NCI-H345 treated with DMSO at 0.1 percent for 48 hours (cell line): ENCODE data around the gene CYS1.
A peak's percentile ranks its signal among the peaks of the same experiment; 100 is the strongest.
"Not testable (repeated sequence)": the region's sequence is repeated elsewhere in the genome, so short reads cannot be mapped to it uniquely, and the experiment has no call there.

Experiments used
- DNase-seq: peaks from one replicate; lab custom pipeline; 2025; ENCODE audit not compliant: unreplicated experiment; lab: John Stamatoyannopoulos, UW

The CYS1 gene

DNA sequence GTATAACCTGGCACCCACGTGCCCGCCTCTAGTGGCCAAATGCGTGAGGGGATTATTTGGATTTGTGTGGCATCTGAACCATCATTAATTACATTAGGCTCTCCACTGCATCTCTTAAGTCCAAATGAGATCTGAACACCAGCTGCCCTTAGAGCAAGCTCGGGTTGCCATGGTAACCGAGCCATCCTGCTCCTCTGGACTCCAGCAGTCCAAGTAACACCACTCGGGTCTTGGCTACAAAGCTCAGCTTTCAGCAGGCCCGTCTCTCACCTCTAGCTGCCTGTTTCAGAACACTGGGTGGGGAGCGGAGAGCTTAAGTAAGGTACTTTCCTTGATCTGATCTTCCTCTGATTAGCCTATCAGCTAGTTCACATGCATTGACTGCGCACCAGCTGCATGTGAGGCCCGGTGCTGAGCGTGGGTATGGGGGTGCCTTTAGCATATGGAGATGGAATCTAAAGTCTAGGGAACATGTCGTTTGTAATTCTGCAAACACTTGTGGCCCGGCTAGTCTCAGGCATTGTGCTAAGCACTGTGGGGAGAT is 14.1 kb upstream of the CYS1 start:
- no peak for DNase-seq

DNA sequence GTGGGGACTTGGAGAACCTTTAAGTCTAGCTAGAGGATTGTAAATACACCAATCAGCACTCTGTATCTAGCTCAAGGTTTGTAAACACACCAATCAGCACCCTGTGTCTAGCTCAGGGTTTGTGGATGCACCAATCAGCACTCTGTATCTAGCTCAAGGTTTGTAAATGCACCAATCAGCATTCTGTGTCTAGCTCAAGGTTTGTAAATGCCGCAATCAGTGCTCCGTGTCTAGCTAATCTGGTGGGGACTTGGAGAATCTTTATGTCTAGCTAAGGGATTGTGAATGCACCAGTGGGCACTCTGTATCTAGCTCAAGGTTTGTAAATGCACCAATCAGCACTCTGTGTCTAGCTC is 11.7 kb upstream of the CYS1 start:
- not testable (repeated sequence) for DNase-seq

DNA sequence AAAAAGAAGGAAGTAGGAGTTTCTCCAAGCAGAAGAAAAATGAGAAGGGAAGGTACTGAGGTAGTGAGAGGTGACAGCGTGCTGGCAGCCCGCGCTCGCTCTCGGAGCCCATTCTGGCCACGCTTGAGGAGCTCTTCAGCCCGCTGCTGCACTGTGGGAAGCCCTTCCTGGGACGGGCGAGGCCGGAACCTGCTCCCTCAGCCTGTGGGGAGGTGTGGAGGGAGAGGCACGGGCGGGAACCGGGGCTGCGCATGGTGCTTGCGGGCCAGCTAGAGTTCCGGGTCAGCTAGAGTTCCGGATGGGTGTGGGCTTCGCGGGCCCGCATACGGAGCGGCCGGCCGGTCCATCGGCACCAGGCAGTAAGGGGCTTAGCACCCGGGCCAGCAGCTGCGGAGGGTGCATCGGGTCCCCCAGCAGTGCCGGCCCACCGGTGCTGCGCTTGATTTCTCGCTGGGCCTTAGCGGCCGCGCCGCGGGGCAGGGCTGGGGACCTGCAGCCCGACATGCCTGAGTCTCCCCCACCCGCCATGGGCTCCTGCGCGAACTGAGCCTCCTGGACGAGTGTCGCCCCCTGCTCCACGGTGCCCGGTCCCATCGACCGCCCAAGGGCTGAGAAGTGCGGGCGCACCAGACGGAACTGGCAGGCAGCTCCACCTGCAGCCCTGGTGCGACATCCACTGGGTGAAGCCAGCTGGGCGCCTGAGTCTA is 11.1 kb upstream of the CYS1 start:
- no peak for DNase-seq

DNA sequence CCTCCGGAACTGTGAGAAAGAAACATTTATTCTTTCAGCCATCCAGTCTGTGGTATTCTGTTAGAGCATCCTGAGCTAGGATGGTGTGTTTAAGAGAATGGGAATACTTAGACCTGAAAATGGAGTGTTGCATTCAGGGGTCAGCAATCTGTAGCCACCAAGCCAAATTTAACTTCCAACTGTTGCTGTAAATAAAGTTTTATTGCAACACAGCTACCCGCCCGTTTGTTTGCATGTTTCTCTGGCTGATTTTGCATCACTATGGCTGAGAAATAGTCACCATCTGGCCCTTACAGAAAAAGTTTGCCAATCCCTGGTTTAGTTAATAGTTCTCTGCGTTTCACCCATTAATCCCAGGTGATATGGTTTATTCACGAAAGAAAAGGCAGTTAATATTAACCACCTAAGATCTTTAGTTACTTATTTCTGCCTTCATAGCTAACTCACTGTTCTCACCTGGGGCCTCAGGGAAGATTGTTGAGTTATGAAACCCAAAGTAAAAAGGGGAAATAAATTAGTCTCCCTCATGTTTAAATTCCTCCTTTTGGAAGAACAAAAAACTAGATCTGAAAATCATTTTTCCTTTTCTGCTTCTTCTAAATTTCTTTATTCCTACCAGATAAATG is 9.5 kb upstream of the CYS1 start:
- no peak for DNase-seq

DNA sequence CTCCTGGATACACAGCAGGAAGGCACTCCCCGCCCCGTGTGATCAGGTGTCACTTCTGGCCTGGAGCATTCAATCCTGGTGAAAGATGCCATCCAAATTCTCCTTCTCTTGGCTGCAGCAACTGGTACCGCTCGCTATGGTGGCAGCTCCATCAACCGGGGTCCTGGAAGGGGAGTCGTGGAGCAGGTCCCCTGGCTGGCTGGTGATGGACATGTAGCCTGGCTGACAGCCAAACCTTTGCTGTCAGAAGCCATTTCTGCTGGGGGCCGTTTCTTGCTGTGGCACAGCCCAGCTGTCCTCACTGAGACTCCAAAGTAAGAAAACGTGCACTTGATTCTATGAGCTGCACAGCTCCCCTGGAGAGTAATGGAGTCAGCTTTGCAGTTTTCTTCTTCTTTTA is 7.1 kb upstream of the CYS1 start:
- DNase-seq: peak; percentile 73

DNA sequence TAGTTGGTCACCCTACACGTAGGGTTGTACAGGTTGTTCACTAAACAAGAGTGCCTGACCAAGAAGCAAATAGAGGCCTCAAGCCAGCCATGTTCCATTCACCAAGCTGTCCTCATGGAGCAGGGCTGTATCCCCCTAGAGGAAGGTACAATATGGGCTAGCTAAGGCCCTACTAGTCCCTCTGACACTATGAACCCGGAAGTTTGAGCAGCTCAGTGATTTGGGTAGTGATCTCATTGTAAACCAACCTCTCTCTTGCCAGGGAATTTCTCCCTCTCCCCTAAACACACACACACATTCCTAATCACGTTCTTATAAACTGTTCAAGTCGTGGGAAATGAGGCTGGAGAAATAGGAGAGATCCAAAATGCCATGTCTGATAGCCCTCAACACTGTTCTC is 6.7 kb upstream of the CYS1 start:
- no peak for DNase-seq

DNA sequence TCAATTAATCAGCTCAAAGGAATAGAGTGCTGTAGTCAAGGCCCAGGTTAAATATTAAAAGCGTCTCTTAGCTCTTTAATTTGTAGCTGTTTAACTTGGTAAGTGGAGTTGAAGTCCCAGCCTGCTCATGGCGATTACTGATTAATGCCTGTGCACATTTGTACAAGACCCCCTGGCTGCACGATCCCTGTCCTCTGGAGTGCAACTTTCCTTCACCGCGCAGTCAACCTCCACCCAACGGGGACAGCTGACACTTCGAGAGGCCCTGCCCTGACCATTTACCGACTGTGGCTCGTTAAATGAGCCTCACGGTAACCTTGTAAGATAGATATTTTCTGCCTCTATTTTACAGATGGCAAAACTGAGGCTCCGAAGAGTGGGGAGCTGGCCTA is 5.5 kb upstream of the CYS1 start:
- no peak for DNase-seq

DNA sequence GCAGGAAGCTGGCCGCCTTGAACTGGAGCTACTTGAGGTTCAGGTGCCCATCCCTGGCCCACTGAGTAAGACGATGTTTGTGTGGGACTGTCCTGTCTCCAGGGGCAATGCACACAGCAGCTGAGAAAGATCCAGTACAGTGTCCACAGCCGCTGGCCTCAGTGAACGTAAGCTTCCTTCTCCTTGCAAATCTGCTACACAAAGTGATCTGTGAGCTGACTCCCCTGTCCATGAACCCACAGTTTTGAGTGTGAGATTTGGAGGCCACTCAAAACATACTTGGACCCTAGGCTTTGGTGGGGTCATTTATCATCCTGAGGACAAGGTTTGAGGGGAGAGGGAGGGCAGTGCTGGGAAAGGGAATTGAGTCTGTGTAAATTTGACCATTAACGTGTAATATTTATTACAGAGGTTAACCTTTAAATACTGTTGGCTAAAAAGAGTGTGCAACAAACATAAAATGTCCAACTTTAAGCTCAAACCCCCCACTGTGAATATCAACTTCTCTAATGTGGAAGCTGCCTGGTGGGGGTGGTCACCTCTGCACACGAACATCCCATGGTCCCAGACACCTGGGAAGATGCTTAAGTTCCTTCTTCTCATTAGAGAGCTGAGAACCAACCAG is 4.9 kb upstream of the CYS1 start:
- no peak for DNase-seq

DNA sequence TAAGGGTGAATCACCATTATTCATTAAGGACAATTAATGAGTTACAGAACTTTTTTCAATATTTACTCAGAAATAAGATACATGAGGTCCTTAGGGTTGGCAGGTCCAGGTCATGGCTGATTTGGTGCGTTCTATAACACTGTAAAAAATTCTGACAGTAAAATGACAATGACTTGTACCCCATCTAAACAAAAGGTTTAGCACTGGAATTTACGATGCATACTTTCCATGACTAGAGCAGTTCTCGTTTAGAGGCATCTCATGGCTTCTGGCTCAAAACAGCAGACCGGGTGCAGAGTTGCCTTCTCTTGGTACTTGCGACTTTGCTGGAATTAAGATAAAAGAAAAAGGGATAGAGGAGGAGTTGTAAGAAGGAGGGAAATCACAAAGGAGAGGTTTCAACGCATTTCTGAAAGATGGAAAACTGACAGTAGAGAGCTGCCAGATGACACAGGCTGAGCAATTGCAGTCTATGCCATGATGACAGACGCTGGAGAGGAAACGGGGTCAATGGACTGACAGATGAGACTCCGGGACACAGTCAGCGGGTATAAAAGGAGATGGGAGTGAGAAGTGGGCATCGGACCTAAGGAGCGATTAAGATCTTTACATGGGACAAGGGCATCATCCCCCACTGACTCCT is 4.1 kb upstream of the CYS1 start:
- no peak for DNase-seq

DNA sequence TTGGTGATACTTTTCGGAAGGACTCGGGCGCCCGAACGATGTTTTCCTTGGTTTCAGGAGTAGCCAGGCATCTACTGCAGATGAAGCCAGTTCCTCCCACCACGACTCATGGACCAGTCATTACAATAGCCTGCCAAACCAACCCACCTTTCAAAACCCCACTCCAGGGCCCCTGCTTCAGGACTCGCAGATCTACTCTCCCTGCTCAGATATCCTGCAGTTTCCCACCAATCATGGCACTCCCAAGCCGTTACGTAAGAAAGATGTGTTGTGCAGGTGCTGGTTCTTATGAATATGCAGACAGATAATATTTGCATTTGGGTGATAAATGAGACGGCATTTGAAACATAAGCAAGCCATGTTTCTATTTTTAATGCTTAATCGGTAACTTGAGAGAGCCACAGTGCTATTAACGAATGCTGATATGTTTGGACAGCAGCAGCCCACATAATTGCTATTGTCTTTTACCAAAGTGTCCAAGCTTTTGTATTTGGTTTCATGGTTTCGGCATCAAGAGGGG is 3.5 kb upstream of the CYS1 start:
- no peak for DNase-seq

DNA sequence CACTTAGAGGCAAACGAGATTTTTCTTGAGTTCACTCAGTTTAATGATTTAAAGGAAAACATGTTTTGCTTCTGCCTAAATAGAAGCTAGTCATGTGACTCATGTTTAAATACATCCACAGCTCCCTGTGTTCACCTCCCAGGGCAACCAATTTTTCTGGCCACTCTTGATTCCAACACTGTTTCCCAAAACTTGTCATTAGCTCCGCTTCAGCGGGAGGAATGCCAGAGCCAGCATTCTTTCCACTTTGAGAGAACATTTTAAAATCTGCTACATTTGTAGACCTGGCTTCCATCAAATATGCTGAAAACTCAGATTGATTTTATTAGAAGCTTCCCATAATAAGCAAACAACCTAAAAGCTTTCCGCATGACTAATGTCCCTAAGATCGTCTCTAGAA is 2.8 kb upstream of the CYS1 start:
- DNase-seq: no peak

DNA sequence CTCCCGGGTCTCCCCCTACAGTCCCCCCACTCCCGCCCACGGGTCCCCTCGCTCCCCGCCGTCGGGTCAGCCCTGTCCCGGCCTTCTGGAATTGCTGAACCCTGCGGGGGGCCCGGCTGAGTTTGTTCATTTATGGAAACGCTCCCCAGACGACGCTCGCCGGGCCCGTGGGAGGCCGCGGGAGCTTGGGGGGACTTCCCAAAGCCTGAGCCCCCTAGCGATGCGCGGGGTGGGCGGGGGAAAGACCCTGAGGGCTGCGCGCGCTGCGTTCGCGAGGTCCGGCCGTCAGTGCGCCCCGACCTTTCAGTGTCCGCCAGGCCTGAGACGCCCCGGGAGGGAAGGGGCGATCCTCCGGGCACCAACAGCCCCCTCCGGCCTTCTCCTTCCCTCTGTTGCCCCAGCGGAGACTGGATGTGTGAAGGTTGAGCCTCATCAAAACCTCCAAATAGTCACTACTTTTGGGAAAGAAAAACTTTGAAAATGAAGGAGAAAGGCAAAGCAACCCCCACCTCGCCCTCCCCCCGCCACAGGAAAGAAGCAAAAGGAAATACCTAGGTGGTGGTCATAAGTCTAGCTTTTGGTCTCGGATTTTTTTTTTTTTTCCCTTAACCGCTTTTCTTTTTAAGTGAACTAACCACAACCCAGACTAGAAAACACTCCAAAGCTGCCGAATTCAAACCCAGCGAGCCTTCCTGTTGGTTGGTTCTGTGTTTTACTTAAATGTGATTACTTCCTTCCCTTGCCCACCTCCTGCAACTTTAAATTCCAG is 509 bp upstream of the CYS1 start:
- DNase-seq: no peak

DNA sequence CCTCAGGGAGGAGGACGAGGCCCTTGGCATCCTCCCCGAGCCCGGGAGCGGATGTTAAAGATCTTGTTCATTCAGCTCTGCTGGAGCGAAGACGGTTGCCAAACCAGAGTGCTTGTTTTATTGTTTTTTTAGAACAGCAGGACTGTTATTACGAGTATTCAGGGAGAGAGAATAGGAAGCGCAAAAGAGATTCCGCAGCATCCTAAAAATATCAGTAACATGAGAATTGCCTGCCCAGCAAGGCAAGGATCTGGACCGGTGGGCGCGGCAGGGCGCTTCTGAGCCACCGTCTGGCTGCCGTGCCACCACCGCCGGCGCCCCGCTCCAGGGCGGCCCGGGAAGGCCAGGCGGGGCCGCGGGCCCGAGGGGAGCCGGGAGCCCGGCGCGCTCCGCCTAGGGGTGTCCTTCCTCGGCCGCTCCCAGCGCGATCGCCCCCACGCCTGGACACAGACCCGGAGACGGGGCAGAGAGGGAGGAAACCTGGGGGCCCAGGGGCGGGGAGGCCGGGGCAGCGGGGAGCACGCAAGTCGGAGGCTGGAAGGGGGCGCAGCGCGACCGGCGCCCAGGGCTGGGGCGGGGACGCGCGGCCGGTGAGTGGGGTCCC is 843 bp downstream of the CYS1 start:
- DNase-seq: peak; percentile 44

DNA sequence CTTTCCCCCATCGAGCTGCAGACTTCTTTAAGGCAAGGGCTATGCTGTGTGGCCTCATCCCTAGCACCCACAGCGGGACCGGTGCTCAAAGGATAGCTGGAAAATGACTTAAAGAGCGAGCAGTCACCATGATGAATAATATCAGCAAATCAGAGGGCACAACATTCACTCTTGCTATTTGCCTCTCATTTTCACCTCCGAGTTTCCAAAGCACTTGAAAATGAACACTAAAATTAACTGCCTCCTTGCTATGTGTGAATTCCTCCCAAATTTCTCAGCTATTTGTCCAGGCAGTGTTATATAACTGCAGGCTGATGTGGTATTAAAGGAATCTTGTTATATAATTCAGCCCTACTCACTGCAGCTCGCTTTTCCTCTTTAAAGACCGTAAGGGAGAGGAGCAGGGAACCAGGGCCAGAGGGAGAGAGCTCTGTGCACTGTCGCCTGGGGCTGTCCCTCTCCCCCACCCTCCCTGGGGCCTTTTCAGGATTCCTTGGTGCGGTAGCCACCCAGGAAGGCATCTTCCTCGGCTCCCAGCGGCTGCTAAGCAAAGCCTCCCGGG is 1.4 kb downstream of the CYS1 start:
- no peak for DNase-seq

DNA sequence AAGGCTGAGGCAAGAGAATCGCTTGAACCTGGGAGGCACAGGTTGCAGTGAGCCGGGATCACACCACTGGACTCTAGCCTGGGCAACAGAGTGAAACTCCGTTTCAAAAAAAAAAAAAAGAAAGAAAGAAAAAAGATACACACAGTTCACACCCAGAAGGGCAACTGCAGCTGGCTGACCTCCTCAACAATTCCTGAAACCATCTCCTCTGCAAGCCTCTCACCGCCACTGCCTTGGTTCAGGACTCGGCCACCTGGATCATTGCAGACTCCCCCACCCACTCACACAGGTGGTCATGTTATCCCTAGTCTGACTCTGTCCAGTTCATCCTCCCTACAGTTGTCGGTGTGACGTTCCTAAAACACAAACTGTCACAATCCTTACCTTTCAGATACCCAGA is 2.2 kb downstream of the CYS1 start:
- no peak for DNase-seq

DNA sequence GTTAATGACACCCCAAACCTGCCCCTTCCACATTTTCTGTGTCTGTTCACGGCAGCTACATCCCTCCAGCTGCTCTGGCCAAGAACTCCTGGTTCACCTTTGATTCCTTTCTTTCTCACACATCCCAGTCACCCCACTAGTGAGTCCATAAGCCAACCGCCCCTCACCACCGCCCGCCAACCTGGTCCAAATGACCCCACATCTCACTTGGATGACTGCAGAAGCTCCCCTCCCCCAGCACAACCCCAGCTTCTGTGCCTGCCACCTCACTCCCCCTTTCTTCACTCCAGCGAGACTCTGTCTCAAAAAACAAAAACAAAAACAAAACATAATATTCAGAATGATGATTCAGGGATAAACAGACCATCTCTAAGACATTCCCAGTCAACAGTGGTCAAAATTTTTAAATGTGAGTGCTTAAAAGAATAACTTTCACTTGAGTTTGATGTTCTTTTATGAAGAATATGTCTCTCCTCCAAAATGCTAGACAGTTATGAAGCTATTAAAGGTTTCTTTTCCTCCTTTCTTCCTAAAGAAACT is 3.2 kb downstream of the CYS1 start:
- no peak for DNase-seq

DNA sequence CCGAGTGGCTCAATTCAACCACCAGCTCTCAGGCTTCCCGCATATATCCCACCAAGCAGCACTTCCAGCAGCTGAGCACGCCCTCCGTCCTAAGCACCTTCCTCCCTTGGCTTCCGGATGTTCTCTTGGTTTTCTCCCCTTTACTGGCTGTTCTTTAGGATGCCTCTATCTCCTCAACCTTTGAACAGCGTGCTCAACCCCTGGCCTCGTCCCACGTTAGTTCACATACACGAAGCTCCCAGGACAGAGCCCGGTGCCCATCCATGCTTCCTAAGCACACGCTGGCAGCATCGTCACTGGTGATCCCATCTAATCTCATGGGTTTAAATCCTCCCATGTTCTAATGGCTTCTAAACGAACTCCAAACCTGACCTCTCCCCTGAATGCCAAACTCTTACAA is 3.7 kb downstream of the CYS1 start:
- DNase-seq: no peak

DNA sequence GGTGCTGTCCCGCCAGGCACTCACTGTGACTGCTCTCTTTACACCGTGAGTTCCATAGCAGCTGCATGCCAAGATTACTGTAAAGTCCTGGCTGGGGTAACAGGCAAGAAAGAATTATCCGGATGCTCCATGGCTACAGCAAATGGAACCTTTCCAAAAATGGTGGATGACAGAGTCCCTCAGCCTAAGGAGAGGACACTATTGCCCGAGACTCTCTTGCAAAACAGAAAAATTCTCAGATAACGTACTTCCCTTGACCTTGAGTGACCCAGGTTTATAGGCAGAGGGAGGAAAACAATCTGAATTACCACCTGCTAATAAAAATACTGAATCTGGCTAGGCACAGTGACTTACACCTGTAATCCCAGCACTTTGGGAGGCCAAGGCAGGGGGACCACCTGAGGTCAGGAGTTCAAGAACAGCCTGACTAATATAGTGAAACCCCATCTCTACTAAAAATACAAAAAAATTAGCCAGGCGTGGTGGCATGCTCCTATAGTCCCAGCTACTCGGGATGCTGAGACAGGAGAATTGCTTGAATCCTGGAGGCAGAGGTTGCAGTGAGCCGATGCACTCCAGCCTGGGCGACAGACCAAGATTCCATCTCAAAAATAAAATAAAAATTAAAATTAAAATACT is 4.5 kb downstream of the CYS1 start:
- no peak for DNase-seq

DNA sequence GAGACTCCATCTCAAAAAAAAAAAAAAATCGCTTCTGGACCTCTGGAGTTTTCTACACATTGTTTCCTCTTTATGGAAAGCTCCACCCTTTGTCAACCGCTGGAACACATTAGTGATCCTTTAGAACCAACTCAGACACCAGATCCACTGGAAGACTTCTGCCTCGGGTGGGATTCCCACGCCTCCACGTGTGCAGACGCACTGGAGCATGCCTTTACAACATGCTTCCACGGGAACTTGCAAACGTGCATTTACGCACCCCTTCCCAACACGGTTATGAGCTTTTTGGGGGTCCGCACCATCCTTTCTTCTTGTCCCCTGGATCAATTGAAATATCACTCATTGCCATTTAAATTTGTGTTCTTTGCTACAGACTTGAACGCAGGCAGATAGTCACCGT is 5.1 kb downstream of the CYS1 start:
- DNase-seq: no peak

DNA sequence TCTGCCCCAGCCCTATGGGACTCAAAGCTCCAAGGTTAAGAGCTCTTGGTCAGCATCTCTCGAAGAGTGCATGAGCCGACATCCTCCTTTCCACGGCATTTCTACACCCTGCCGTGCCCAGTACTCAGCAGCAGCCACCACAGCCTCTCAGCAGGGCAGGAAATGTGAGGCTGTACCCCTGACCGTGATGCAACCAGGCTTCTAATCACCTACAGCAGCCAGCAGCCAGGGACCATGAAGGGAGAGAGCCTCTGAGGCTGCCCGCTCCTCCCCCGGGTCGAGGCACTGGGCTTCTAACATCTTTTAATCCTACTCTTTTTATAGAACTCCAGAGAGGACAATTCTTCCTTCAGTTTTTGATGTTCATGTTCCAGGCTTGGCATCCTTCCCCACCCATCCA is 6.5 kb downstream of the CYS1 start:
- DNase-seq: no peak
